D721Med (cell line): ENCODE measurements around the gene CD44.

ENCODE experiments used
- DNase-seq: peaks from one replicate; pipeline ENCODE4 v3.0.0; 2011; ENCODE audit warnings: low spot score; ENCODE audit not compliant: insufficient read length
- FAIRE-seq: peaks from 2 replicates; lab custom pipeline; 2011; peaks lifted over from hg19 to GRCh38; lab: Jason Lieb, UNC
- TF ChIP-seq, protein P1 (sequence below): IDR thresholded peaks from 2 replicates; pipeline ENCODE4 v1.5.1; 2012; ENCODE audit warnings: mild to moderate bottlenecking, control low read depth; ENCODE audit not compliant: insufficient read depth; ENCODE audit errors: missing control alignments

Gene CD44

DNA sequence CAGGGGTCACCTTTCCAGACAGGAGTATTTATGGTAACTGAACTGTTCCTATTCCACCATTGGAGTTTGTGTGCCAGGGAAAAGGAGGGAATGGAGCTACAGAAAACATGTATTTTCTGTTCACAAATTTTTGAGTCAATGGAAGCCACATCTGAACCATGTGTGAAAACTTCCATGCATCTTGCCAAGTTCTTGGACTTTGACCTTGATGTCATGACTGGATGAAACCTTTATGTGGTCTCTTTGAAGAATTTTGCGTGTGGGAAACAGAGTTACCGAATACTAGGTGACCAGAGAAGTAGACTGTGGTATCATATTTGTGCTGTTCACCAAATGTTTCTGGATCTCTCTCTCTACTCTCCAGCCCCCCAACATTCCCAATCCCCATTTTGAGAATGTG lies 104.8 kb downstream of the CD44 start:
- TF ChIP-seq, protein P1, sequence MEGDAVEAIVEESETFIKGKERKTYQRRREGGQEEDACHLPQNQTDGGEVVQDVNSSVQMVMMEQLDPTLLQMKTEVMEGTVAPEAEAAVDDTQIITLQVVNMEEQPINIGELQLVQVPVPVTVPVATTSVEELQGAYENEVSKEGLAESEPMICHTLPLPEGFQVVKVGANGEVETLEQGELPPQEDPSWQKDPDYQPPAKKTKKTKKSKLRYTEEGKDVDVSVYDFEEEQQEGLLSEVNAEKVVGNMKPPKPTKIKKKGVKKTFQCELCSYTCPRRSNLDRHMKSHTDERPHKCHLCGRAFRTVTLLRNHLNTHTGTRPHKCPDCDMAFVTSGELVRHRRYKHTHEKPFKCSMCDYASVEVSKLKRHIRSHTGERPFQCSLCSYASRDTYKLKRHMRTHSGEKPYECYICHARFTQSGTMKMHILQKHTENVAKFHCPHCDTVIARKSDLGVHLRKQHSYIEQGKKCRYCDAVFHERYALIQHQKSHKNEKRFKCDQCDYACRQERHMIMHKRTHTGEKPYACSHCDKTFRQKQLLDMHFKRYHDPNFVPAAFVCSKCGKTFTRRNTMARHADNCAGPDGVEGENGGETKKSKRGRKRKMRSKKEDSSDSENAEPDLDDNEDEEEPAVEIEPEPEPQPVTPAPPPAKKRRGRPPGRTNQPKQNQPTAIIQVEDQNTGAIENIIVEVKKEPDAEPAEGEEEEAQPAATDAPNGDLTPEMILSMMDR, result no peak
- FAIRE-seq, result no peak
- DNase-seq, result no peak

- TF ChIP-seq, protein P1, result no peak
- DNase-seq (no peak), FAIRE-seq (no peak)
These were observed 106.1 kb downstream of the CD44 start for GRCh38 chr11:35245056-35245455.

GRCh38 chr11:35245786-35246185 lies 106.8 kb downstream of the CD44 start:
- FAIRE-seq (no peak), DNase-seq (no peak)
- TF ChIP-seq, protein P1, result no peak

GRCh38 chr11:35246745-35247144 lies 107.8 kb downstream of the CD44 start:
- FAIRE-seq (no peak), DNase-seq (no peak)
- TF ChIP-seq, protein P1, result no peak

DNA sequence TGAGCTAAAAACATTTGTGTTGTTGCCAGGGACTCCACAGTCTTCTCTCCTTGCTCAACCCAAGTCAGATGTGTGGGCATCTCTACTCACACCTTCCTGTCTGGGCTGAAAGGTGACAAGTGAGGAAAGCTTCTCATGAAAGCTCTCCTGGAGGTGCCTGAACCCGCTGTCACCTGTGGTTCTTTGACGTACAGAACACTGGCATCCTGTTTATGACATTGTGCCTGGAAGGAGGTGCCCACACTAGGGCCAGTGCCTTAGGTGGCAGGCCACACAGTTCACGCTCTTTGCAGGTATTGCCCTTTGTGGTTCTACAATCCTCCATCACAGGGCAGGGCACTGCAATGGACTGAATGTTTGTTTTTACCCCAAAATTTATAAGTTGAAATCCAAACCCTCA lies 108.5 kb downstream of the CD44 start:
- FAIRE-seq (no peak), DNase-seq (no peak)
- TF ChIP-seq, protein P1, result no peak

GRCh38 chr11:35247863-35248262 lies 108.9 kb downstream of the CD44 start:
- FAIRE-seq (no peak), DNase-seq (no peak)
- TF ChIP-seq, protein P1, result no peak

- no peak for DNase-seq
- TF ChIP-seq, protein P1, result no peak
- FAIRE-seq, result peak; percentile 91
These were observed 109.8 kb downstream of the CD44 start for GRCh38 chr11:35248558-35249323.
